SJCRH30 (cell line): Measurements from ENCODE around the gene HLX. TPM values are rescaled to one million over a fixed set of nuclear protein-coding genes. Genes with fewer than 3 reads are reported as not detected.

Experiments used
- DNase-seq, 2 experiments: peaks; one replicate each; pipeline ENCODE4 v3.0.0-alpha.2; 2015 to 2020
- H3K27ac ChIP-seq: fragments of 250-450 bp; sonication (Bioruptor Pico); 2 replicates; pipeline ENCODE4 v1.5.1; 2020; ENCODE audit warnings: mild to moderate bottlenecking, moderate library complexity
- H3K27me3 ChIP-seq: fragments of 250-450 bp; sonication (Bioruptor Pico); 2 replicates; pipeline ENCODE4 v1.5.1; 2020; ENCODE audit warnings: mild to moderate bottlenecking, moderate library complexity
- H3K36me3 ChIP-seq: fragments of 250-450 bp; sonication (Bioruptor Pico); 2 replicates; pipeline ENCODE4 v1.5.1; 2020; ENCODE audit warnings: mild to moderate bottlenecking, moderate library complexity
- H3K4me1 ChIP-seq: fragments of 250-450 bp; sonication (Bioruptor Pico); 2 replicates; pipeline ENCODE4 v1.5.1; 2020; ENCODE audit warnings: mild to moderate bottlenecking, moderate library complexity
- H3K4me3 ChIP-seq: fragments of 250-450 bp; sonication (Bioruptor Pico); 2 replicates; pipeline ENCODE4 v1.5.1; 2020; ENCODE audit warnings: mild to moderate bottlenecking, moderate library complexity
- H3K9me3 ChIP-seq: fragments of 250-450 bp; sonication (Bioruptor Pico); replicated peaks from 2 replicates; pipeline ENCODE4 v1.5.1; 2020; ENCODE audit warnings: mild to moderate bottlenecking, moderate library complexity
- total RNA-seq: library from RNA; depleted of rRNA; stranded (reverse); fragments of >200 nt; shearing (Covaris generic); gene quantifications from 2 replicates; pipeline ENCODE4 v1.2.3, GENCODE V29; 2014

HLX gene
- total RNA-seq, 1 experiment from 2014 or later, result 15.4 TPM

DNA sequence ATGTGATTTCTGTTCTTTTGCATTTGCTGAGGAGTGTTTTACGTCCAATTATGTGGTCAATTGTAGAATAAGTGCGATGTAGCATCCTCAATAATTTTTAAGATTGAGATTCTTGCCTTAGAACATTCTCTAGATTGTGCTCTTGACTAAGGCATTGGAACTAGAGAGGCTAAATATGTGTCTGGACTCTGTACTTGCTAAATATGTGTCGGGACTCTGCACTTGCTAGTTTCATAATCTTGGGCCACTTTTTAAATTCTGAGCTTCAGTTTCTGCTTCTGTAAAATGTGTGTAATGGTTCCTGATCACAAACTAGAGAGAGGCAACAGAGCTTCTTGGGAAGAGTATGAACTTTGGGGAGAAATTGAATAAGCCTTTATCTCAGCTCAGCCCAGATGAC lies 21.6 kb downstream of the HLX start:
- no peak overlapping the region for H3K4me3 ChIP-seq
- H3K27me3 ChIP-seq, result no peaks in the 10 kb centered on the region; the same call in 1 of the 2 replicates
- H3K4me1 ChIP-seq, result peaks cover 17% of the 10 kb centered on the region
- H3K9me3 ChIP-seq, result peaks cover 12% of the 10 kb centered on the region
- H3K27ac ChIP-seq, result no peak overlapping the region
- H3K36me3 ChIP-seq, result no peaks in the 10 kb centered on the region
- no peak for DNase-seq

GRCh38 chr1:220901881-220902280 lies 22.6 kb downstream of the HLX start:
- Histone ChIP-seq H3K9me3 (peaks cover 12% of the 10 kb centered on the region), H3K4me1 (peaks cover 28% of the 10 kb centered on the region), H3K4me3 (no peak overlapping the region), H3K27ac (no peak overlapping the region), H3K27me3 (no peaks in the 10 kb centered on the region; the same call in 1 of the 2 replicates), H3K36me3 (no peaks in the 10 kb centered on the region)
- DNase-seq, result no peak

DNA sequence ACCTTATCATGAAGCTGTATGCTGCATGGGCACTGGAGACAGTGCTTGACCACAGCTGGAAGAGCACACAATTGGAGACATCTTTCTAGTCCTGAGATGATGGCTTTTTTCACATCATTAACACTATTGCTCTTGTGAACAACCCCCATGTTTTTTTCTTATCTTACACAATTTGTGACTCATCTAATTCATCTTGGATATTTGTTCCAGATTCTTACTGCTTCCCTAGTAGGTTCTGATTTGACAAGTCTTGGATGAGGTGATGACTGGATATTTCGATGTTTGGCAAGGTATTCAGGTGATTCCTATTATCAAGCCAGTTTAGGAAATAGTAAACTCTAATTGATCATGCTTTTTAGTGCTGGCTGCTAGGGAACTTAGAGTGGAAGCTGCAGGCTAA lies 23.7 kb downstream of the HLX start:
- DNase-seq, result no peak
- H3K4me3 ChIP-seq, result no peak overlapping the region

GRCh38 chr1:220904876-220905275 lies 25.6 kb downstream of the HLX start:
- DNase-seq, result peak in 1 of 2 experiments; percentile 54
- peaks cover 41% of the 10 kb centered on the region for H3K4me1 ChIP-seq
- H3K36me3 ChIP-seq, result no peaks in the 10 kb centered on the region
- no peaks in the 10 kb centered on the region; the same call in 1 of the 2 replicates for H3K27me3 ChIP-seq
- H3K9me3 ChIP-seq, result peaks cover 3% of the 10 kb centered on the region; the same call in 1 of the 2 replicates
- H3K4me3 ChIP-seq, result no peak overlapping the region
- H3K27ac ChIP-seq, result peak overlapping the region; percentile 89

More for the DNA sequence above, 23.7 kb downstream of the HLX start:
- Histone ChIP-seq H3K9me3 (peaks cover 12% of the 10 kb centered on the region), H3K36me3 (no peaks in the 10 kb centered on the region), H3K27me3 (no peaks in the 10 kb centered on the region; the same call in 1 of the 2 replicates), H3K4me1 (peaks cover 37% of the 10 kb centered on the region), H3K27ac (no peak overlapping the region)

DNA sequence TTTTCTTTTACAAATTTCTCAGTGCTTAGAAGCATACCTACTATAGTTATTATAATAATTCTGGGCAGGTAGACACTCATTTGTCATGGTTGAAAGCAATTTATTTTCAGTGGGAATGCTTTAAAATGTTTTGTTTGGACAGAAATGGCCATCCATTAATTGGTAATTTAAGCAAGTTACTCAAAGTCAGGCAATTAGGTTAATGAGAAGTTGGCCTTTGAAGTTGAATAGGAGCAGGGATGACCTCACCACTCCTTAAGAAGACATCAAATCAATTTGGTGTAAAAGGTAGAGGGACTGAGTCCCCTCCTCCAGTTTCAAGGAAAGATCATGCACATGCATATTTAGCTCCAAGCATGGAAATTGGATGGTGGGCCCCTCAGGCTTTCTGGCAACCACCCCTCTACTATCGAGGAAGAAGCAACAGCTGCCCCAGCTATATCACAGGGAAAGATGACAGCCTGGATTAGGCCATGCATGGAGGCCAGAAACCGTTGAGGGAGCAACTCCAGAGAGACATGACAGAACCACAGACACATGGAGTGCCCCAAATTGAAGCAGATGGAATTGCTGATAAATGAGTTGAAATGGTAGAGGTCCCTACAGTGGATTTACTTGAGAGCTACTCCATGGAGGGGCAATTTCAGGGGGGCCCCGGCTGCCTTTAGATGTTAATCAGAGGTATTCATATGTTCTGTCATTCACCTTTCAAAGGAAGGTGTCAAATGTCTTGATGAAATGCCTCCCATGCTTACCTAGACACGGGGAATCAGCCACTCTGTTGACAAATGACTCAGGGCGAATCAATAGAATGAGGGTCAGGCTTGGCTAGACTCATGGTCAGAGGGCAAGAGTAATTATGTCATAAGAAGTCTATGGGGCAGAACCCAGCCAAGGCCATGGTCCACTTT lies 26.7 kb downstream of the HLX start:
- no peak overlapping the region for H3K4me3 ChIP-seq
- peak overlapping the region; percentile 89 for H3K27ac ChIP-seq
- peaks cover 1% of the 10 kb centered on the region; the same call in 1 of the 2 replicates for H3K9me3 ChIP-seq
- peak; percentile 96 to 98 for DNase-seq
- H3K36me3 ChIP-seq, result no peaks in the 10 kb centered on the region
- peaks cover 47% of the 10 kb centered on the region for H3K4me1 ChIP-seq
- H3K27me3 ChIP-seq, result no peaks in the 10 kb centered on the region; the same call in 1 of the 2 replicates

- Histone ChIP-seq H3K4me3 (no peak overlapping the region), H3K27me3 (no peaks in the 10 kb centered on the region), H3K27ac (peak overlapping the region; percentile 89), H3K9me3 (no peaks in the 10 kb centered on the region; the same call in 1 of the 2 replicates), H3K36me3 (no peaks in the 10 kb centered on the region), H3K4me1 (peaks cover 47% of the 10 kb centered on the region)
- DNase-seq, result peak; percentile 68 to 82
These were observed 27.5 kb downstream of the HLX start for GRCh38 chr1:220906561-220907334.

DNA sequence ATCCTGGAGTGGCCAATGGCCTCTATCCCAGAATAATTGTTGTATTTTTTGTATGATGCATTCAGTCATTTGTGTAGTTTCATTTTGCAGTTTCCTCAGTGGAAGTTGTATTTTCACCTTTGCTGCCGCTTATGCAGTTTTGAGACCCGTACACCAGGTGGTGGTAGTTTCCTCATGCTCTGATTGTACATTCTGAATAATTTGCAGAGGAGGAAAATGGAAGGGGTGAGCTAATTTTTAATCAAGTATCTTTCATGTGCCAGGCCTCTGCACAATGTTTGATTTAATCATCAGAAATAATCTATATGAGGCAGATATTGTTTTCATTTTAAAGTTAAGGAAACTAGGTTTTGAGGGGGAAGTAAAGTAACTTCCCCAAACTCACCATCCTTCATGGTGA lies 29.5 kb downstream of the HLX start:
- H3K27ac ChIP-seq, result no peak overlapping the region
- no peaks in the 10 kb centered on the region for H3K27me3 ChIP-seq
- H3K36me3 ChIP-seq, result no peaks in the 10 kb centered on the region
- H3K9me3 ChIP-seq, result 0 out of 2 replicates have a peak, but pooled peaks cover under 1% of the 10 kb centered on the region
- peak in 1 of 2 experiments; percentile 42 for DNase-seq
- H3K4me1 ChIP-seq, result peaks cover 47% of the 10 kb centered on the region
- H3K4me3 ChIP-seq, result no peak overlapping the region

DNA sequence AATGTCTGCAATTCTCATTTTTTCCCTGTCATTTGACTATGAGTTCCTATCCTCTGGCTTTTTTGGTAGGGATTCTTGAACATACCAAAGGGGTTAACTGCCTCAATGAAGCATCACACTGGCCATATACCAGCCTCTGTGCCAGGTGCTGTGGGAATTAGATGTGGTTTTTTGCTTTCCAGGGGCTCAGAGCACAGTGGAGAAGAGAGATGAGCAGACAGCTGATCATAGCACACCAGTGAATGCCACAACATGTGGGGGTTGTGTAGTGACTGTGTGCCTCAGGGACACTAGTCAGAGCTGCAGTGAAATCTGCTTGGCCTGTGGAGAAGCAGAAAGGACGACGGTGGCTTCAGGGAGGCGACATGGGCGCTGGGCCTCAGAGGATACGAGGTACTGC lies 30.8 kb downstream of the HLX start:
- H3K36me3 ChIP-seq, result no peaks in the 10 kb centered on the region
- no peak overlapping the region for H3K4me3 ChIP-seq
- peak overlapping the region; percentile 36 for H3K27ac ChIP-seq

DNA sequence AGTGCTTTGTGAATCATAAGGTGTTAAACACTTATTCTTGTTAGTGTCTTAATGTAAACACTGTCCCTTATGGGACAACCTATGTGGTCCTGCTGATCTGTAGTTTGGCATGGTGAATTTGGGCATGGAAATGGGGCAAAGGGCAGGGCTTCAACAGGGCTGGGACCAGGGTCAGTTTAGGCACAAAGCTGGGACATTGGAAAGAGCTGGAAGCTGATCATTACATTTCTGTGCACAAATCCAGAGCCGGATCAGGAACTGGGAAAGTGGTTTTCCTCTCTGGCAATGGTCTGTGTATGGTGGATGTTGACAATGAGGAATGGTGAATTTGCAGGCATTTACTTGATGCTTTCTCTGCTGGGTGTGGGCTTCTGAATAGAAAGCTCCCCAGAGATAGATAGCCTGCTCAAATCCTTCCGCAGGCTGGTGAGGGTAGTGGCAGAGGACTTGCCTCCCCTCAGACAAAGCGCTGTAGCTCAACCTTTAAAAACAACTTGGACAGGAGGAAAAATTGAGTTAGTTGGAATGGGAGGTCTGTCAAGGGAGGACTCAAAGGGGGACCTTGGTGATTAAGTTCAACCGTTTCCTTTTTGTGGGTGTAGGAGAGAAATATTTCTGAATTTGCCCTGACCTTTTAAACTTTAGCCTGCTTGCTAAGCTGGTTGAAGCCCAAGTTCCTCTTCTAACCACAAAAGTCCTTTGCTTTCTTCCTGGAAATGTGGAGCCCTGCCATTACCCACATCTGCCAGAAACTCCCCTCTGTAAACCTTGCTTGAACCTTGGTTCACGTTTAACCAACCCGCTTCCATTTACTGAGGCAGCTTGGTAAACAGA lies 35.3 kb downstream of the HLX start:
- H3K4me1 ChIP-seq, result peaks cover 43% of the 10 kb centered on the region
- H3K36me3 ChIP-seq, result no peaks in the 10 kb centered on the region
- H3K27ac ChIP-seq, result no peak overlapping the region
- H3K9me3 ChIP-seq, result 0 out of 2 replicates have a peak, but pooled peaks cover 3% of the 10 kb centered on the region
- peak in 1 of 2 experiments; percentile 37 for DNase-seq
- no peaks in the 10 kb centered on the region for H3K27me3 ChIP-seq
- no peak overlapping the region for H3K4me3 ChIP-seq

More for the DNA sequence above, 30.8 kb downstream of the HLX start:
- peak; percentile 61 to 79 for DNase-seq
- no peaks in the 10 kb centered on the region for H3K27me3 ChIP-seq
- H3K9me3 ChIP-seq, result 0 out of 2 replicates have a peak, but pooled peaks cover 3% of the 10 kb centered on the region
- peaks cover 46% of the 10 kb centered on the region for H3K4me1 ChIP-seq

- H3K27ac ChIP-seq, result no peak overlapping the region
- no peaks in the 10 kb centered on the region for H3K36me3 ChIP-seq
- no peaks in the 10 kb centered on the region for H3K27me3 ChIP-seq
- peaks cover 39% of the 10 kb centered on the region for H3K4me1 ChIP-seq
- no peak for DNase-seq
- no peak overlapping the region for H3K4me3 ChIP-seq
- H3K9me3 ChIP-seq, result 0 out of 2 replicates have a peak, but pooled peaks cover 3% of the 10 kb centered on the region
These were observed 35.8 kb downstream of the HLX start for GRCh38 chr1:220915117-220915440.

- Histone ChIP-seq H3K4me3 (no peak overlapping the region), H3K4me1 (peaks cover 38% of the 10 kb centered on the region), H3K27me3 (no peaks in the 10 kb centered on the region), H3K27ac (no peak overlapping the region), H3K36me3 (no peaks in the 10 kb centered on the region), H3K9me3 (0 out of 2 replicates have a peak, but pooled peaks cover 3% of the 10 kb centered on the region)
- no peak for DNase-seq
These were observed 36.7 kb downstream of the HLX start for GRCh38 chr1:220915954-220916353.

- H3K27ac ChIP-seq, result no peak overlapping the region
- H3K36me3 ChIP-seq, result no peaks in the 10 kb centered on the region
- no peak for DNase-seq
- H3K9me3 ChIP-seq, result 0 out of 2 replicates have a peak, but pooled peaks cover 3% of the 10 kb centered on the region
- peaks cover 49% of the 10 kb centered on the region for H3K4me1 ChIP-seq
- H3K4me3 ChIP-seq, result no peak overlapping the region
- H3K27me3 ChIP-seq, result no peaks in the 10 kb centered on the region
These were observed 37.9 kb downstream of the HLX start for GRCh38 chr1:220917101-220917500.

GRCh38 chr1:220917535-220918209 lies 38.4 kb downstream of the HLX start:
- Histone ChIP-seq H3K36me3 (no peaks in the 10 kb centered on the region), H3K27me3 (no peaks in the 10 kb centered on the region), H3K27ac (no peak overlapping the region; the same call in 1 of the 2 replicates), H3K4me3 (no peak overlapping the region), H3K4me1 (peaks cover 55% of the 10 kb centered on the region), H3K9me3 (0 out of 2 replicates have a peak, but pooled peaks cover 3% of the 10 kb centered on the region)
- DNase-seq, result peak in 1 of 2 experiments; percentile 21
